NT2/D1 (cell line): Measurements from ENCODE around the gene LEMD2.

ENCODE experiments used
- DNase-seq: peaks from one replicate; pipeline ENCODE4 v3.0.0-alpha.2; 2011; ENCODE audit warnings: low read depth, low spot score
- H3K27me3 ChIP-seq: 2 replicates; pipeline ENCODE4 v1.6.0; 2011; ENCODE audit warnings: mild to moderate bottlenecking; ENCODE audit not compliant: insufficient read length, insufficient read depth
- H3K36me3 ChIP-seq: 2 replicates; pipeline ENCODE4 v1.6.1; 2011; ENCODE audit warnings: mild to moderate bottlenecking, low read length, mixed read lengths; ENCODE audit not compliant: insufficient read depth, insufficient read length
- H3K4me1 ChIP-seq: 2 replicates; pipeline ENCODE4 v1.5.1; 2011; ENCODE audit not compliant: insufficient read depth, insufficient read length
- H3K4me3 ChIP-seq: 2 replicates; pipeline ENCODE4 v1.5.1; 2011; ENCODE audit warnings: low read depth; ENCODE audit not compliant: insufficient read length
- H3K9ac ChIP-seq: 2 replicates; pipeline ENCODE4 v1.6.0; 2011; ENCODE audit warnings: low read depth; ENCODE audit not compliant: insufficient read length
- H3K9me3 ChIP-seq: 2 replicates; pipeline ENCODE4 v1.5.1; 2011; ENCODE audit warnings: mild to moderate bottlenecking, low read length; ENCODE audit not compliant: insufficient read depth
- SUZ12 ChIP-seq: IDR thresholded peaks from 2 replicates; pipeline ENCODE4 v1.6.1; 2011; ENCODE audit not compliant: insufficient read length, insufficient read depth; ENCODE audit errors: extremely low read depth
- YY1 ChIP-seq: IDR thresholded peaks from 2 replicates; pipeline ENCODE4 v1.6.1; 2011; ENCODE audit not compliant: insufficient read length, insufficient read depth
- ZNF274 ChIP-seq: IDR thresholded peaks from 2 replicates; pipeline ENCODE4 v1.6.1; 2011; ENCODE audit warnings: mild to moderate bottlenecking, low read depth, low read length

LEMD2 gene

GRCh38 chr6:33808641-33809180 lies 19.8 kb upstream of the LEMD2 start:
- Histone ChIP-seq H3K9me3 (no peaks in the 10 kb centered on the region), H3K4me1 (peaks cover 16% of the 10 kb centered on the region), H3K9ac (no peak overlapping the region), H3K27me3 (no peaks in the 10 kb centered on the region), H3K36me3 (no peaks in the 10 kb centered on the region), H3K4me3 (no peak overlapping the region)
- no peak for DNase-seq
- TF ChIP-seq SUZ12, result no peak
- no peak for TF ChIP-seq ZNF274
- TF ChIP-seq YY1, result no peak

GRCh38 chr6:33807606-33808005 lies 18.7 kb upstream of the LEMD2 start:
- DNase-seq, result no peak
- TF ChIP-seq YY1 (no peak), SUZ12 (no peak)
- Histone ChIP-seq H3K27me3 (no peaks in the 10 kb centered on the region), H3K36me3 (no peaks in the 10 kb centered on the region), H3K4me1 (peaks cover 11% of the 10 kb centered on the region), H3K9ac (no peak overlapping the region), H3K4me3 (no peak overlapping the region), H3K9me3 (no peaks in the 10 kb centered on the region)

GRCh38 chr6:33806841-33807240 lies 17.9 kb upstream of the LEMD2 start:
- H3K36me3 ChIP-seq, result no peaks in the 10 kb centered on the region
- H3K4me3 ChIP-seq, result no peak overlapping the region
- H3K4me1 ChIP-seq, result peaks cover 8% of the 10 kb centered on the region
- H3K9me3 ChIP-seq, result no peaks in the 10 kb centered on the region
- no peak overlapping the region for H3K9ac ChIP-seq
- TF ChIP-seq ZNF274 (no peak), SUZ12 (no peak), YY1 (no peak)
- no peaks in the 10 kb centered on the region for H3K27me3 ChIP-seq
- DNase-seq, result no peak

- no peaks in the 10 kb centered on the region for H3K27me3 ChIP-seq
- peaks cover 11% of the 10 kb centered on the region for H3K4me1 ChIP-seq
- TF ChIP-seq SUZ12 (no peak), YY1 (no peak), ZNF274 (no peak)
- H3K36me3 ChIP-seq, result no peaks in the 10 kb centered on the region
- no peak within 1 kb of the TSS for H3K4me3 ChIP-seq
- H3K9me3 ChIP-seq, result no peaks in the 10 kb centered on the region
- no peak for DNase-seq
- H3K9ac ChIP-seq, result peak within 1 kb of the TSS; percentile 58
Observed at GRCh38 chr6:33803571-33804053, 14.7 kb upstream of the LEMD2 start, which contains the start of gene MLN. MLN (minus strand) TSS chr6:33804003; CDS start chr6:33801163, 2,840 bp downstream.

- Histone ChIP-seq H3K4me3 (no peak overlapping the region), H3K9me3 (no peaks in the 10 kb centered on the region), H3K36me3 (no peaks in the 10 kb centered on the region), H3K9ac (no peak overlapping the region), H3K27me3 (no peaks in the 10 kb centered on the region), H3K4me1 (peaks cover 20% of the 10 kb centered on the region)
- no peak for DNase-seq
- no peak for TF ChIP-seq ZNF274
- no peak for TF ChIP-seq YY1
- no peak for TF ChIP-seq SUZ12
Observed at GRCh38 chr6:33802186-33802958, 13.4 kb upstream of the LEMD2 start.

GRCh38 chr6:33801611-33802010 lies 12.7 kb upstream of the LEMD2 start:
- Histone ChIP-seq H3K4me3 (no peak overlapping the region), H3K36me3 (no peaks in the 10 kb centered on the region), H3K9ac (no peak overlapping the region), H3K9me3 (no peaks in the 10 kb centered on the region), H3K4me1 (peaks cover 27% of the 10 kb centered on the region), H3K27me3 (no peaks in the 10 kb centered on the region)
- TF ChIP-seq ZNF274 (no peak), SUZ12 (no peak), YY1 (no peak)
- no peak for DNase-seq

- H3K27me3 ChIP-seq, result no peaks in the 10 kb centered on the region
- no peak for TF ChIP-seq SUZ12
- TF ChIP-seq YY1, result no peak
- TF ChIP-seq ZNF274, result no peak
- DNase-seq, result no peak
Observed at GRCh38 chr6:33800248-33800969, 11.5 kb upstream of the LEMD2 start.

More at GRCh38 chr6:33800248-33800969, 11.5 kb upstream of the LEMD2 start:
- Histone ChIP-seq H3K9ac (no peak overlapping the region), H3K4me3 (no peak overlapping the region), H3K9me3 (no peaks in the 10 kb centered on the region), H3K36me3 (no peaks in the 10 kb centered on the region), H3K4me1 (peaks cover 35% of the 10 kb centered on the region)
